DOHH2 (cell line): ENCODE data around the gene C16orf89.

Experiments
- CTCF ChIP-seq: fragments of 200-600 bp; sonication (generic); IDR thresholded peaks from one replicate; pipeline ENCODE4 v1.5.1; 2014; ENCODE audit warnings: antibody characterized with exemption, mild to moderate bottlenecking, low read depth, low read length; ENCODE audit not compliant: poor library complexity, severe bottlenecking
- EZH2phosphoT487 ChIP-seq: fragments of 200-600 bp; sonication (generic); IDR thresholded peaks from 2 replicates; pipeline ENCODE4 v1.6.1; 2017; ENCODE audit warnings: borderline replicate concordance, mild to moderate bottlenecking, antibody characterized with exemption, low read length, moderate library complexity, mixed read lengths

GRCh38 chr16:5041600-5042133 is 24.1 kb downstream of the C16orf89 start:
- no peak for TF ChIP-seq EZH2phosphoT487
- no peak for TF ChIP-seq CTCF
